Measurements from ENCODE around the gene DNM3. TPM values are rescaled to one million over a fixed set of nuclear protein-coding genes. Genes with fewer than 3 reads are reported as not detected.

DNM3 gene
- total and polyA plus RNA-seq, 10 of the 15 experiments (the other 5 are each of a cell fraction or from before 2014, with no cell fraction given): 0.03 to 1.5 (median 0.08) TPM; not detected in 3

DNA sequence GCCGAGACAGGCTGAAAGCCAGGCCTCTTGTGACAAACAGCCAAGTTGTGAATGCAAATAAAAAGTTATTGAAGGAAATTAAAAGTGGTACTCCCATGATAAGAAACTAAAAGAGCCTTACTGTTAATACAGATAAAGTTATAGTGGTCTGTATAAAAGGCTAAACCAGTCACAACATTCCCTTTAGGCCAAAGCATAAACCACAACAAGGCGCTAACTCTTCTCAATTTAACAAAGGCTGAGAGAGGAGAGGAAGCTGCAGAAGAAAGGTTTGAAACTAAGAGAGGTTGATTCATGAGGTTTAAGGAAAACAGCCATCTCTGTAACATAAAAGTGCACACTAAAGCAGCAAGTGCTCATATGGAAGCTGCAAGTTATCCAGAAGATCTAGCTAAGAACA, 589.9 kb downstream of the DNM3 start:
- RAD21 ChIA-PET (ENCODE audit: unreplicated experiment): interaction anchor here (0.7 kb wide), 1 partner anchor 428 kb away, joined by 4 read pairs; no protein-coding TSS in a partner anchor
- SMC1A ChIA-PET (ENCODE audit: uncharacterized antibody, unreplicated experiment): interaction anchor here (0.6 to 3.2 kb wide), 5 partner anchors 175 to 445 kb away, joined by 3 to 13 read pairs (median 3); no protein-coding TSS in a partner anchor
- FAIRE-seq (no peak), ATAC-seq (no peak), DNase-seq (ENCODE audit: low read depth, low spot score) (no peak)
- TF ChIP-seq RAD21 (IDR thresholded peaks at IDR 0.05; ENCODE audit: insufficient read depth, low read depth, low read length) (no peak), FOS (IDR thresholded peaks at IDR 0.05; ENCODE audit: borderline replicate concordance, extremely low read depth, insufficient read length) (no peak), IRF3 (IDR thresholded peaks at IDR 0.05) (no peak), HDAC2 (IDR thresholded peaks at IDR 0.05) (no peak), EZH2 (IDR thresholded peaks at IDR 0.05; ENCODE audit: borderline replicate concordance, control insufficient read depth, low read depth, low read length) (no peak)
- TF ChIP-seq, protein P1, sequence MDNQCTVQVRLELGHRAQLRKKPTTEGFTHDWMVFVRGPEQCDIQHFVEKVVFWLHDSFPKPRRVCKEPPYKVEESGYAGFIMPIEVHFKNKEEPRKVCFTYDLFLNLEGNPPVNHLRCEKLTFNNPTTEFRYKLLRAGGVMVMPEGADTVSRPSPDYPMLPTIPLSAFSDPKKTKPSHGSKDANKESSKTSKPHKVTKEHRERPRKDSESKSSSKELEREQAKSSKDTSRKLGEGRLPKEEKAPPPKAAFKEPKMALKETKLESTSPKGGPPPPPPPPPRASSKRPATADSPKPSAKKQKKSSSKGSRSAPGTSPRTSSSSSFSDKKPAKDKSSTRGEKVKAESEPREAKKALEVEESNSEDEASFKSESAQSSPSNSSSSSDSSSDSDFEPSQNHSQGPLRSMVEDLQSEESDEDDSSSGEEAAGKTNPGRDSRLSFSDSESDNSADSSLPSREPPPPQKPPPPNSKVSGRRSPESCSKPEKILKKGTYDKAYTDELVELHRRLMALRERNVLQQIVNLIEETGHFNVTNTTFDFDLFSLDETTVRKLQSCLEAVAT (IDR thresholded peaks at IDR 0.05): no peak
- intact Hi-C loops (cut with micrococcal nuclease; ENCODE audit: unreplicated experiment): no loop called here
- WGBS (ENCODE audit: insufficient coverage, insufficient replicate concordance, low lambda C conversion rate, missing lambda C conversion rate): 65% methylated on average over 2 of the region's 2 CpGs
- POLR2A ChIA-PET: no interaction called here
- no peaks in the 10 kb centered on the region for H3K36me3 ChIP-seq (ENCODE audit: control insufficient read depth in 2 of 2, insufficient read depth in 2 of 2, low read length in 1 of 2)
- no peak overlapping the region for H3K4me3 ChIP-seq
- CTCF ChIA-PET: interaction anchor here (1.6 to 7.1 kb wide), 6 partner anchors 9 to 629 kb away, joined by 5 to 66 read pairs (median 10); partner anchors contain the start of genes C1orf105 and PIGC
- H3K27me3 ChIP-seq (replicated peaks in 1 of 2; ENCODE audit: control insufficient read depth in 2 of 2, insufficient read depth in 2 of 2, low read length in 1 of 2): no peaks in the 10 kb centered on the region
- H3K27ac ChIP-seq (ENCODE audit: control insufficient read depth, insufficient read depth): no peak overlapping the region
- no peak overlapping the region for H2AFZ ChIP-seq (ENCODE audit: control insufficient read depth, low read depth, low read length)
- H3K4me2 ChIP-seq (ENCODE audit: control insufficient read depth, insufficient read depth): no peak overlapping the region
- no TSS peak for BruUV-seq (replicated peaks)
- no peaks in the 10 kb centered on the region; the same call in 2 of the 3 replicates for H3K9me3 ChIP-seq (replicated peaks; ENCODE audit: control insufficient read depth, insufficient read depth, low read length)
- peaks cover 8% of the 10 kb centered on the region for H3K4me1 ChIP-seq (ENCODE audit: control insufficient read depth, insufficient read depth, low read length)
- H4K20me1 ChIP-seq (ENCODE audit: control insufficient read depth, insufficient read depth): no peaks in the 10 kb centered on the region
- in situ Hi-C loops (cut with MboI): loop anchor here (5.0 to 25.0 kb wide), 2 partner anchors 434 to 644 kb away; partner anchors contain the start of gene METTL13
- H3K79me2 ChIP-seq (ENCODE audit: control insufficient read depth, insufficient read depth, low read length): no peaks in the 10 kb centered on the region
- H3K9ac ChIP-seq (ENCODE audit: control insufficient read depth, insufficient read depth, low read length): no peak overlapping the region

Data from GM12878 (cell line).